MCF 10A (cell line): ENCODE measurements around the gene CALCR. TPM values are rescaled to one million over a fixed set of nuclear protein-coding genes. Genes with fewer than 3 reads are reported as not detected.

Source experiments
- BruUV-seq: library from RNA; stranded (reverse); fragments of 400-500 nt; replicated peaks from 2 replicates; lab custom pipeline; 2021; lab: Mats Ljungman, UMichigan
- CTCF ChIA-PET: fragments of 300-600 bp; sonication (Branson Sonifier 250); formaldehyde crosslinking; extraction: SDS; loops from one replicate; lab custom pipeline; 2021; ENCODE audit warnings: antibody characterized with exemption, inconsistent platforms; lab: Yijun Ruan, JAX
- POLR2A ChIA-PET: fragments of 300-600, 350-650 bp; sonication (Branson Sonifier 250); formaldehyde crosslinking; extraction: SDS; loops from one replicate; lab custom pipeline; 2020; ENCODE audit warnings: antibody characterized with exemption, inconsistent platforms; lab: Yijun Ruan, JAX
- DNase-seq: peaks from one replicate; pipeline ENCODE4 v3.0.0-alpha.2; 2018; ENCODE audit not compliant: unreplicated experiment
- H3K27ac Mint-ChIP-seq: one replicate; pipeline ENCODE4 v1.8.0; 2022; ENCODE audit warnings: mild to moderate bottlenecking, low read depth, mixed read lengths; ENCODE audit not compliant: unreplicated experiment
- H3K27me3 Mint-ChIP-seq: one replicate; pipeline ENCODE4 v1.8.0; 2022; ENCODE audit warnings: mixed read lengths; ENCODE audit not compliant: insufficient read depth, unreplicated experiment
- H3K36me3 Mint-ChIP-seq: one replicate; pipeline ENCODE4 v1.8.0; 2022; ENCODE audit warnings: mild to moderate bottlenecking, moderate library complexity, mixed read lengths; ENCODE audit not compliant: insufficient read depth, unreplicated experiment
- H3K4me1 Mint-ChIP-seq: one replicate; pipeline ENCODE4 v1.8.0; 2022; ENCODE audit warnings: mixed read lengths; ENCODE audit not compliant: insufficient read depth, unreplicated experiment
- H3K4me3 Mint-ChIP-seq: one replicate; pipeline ENCODE4 v1.8.0; 2022; ENCODE audit warnings: mild to moderate bottlenecking, moderate library complexity, mixed read lengths; ENCODE audit not compliant: unreplicated experiment
- H3K9me3 Mint-ChIP-seq: one replicate; pipeline ENCODE4 v1.8.0; 2022; ENCODE audit warnings: mixed read lengths; ENCODE audit not compliant: unreplicated experiment
- CTCF ChIP-seq: fragments of 200-600 bp; IDR thresholded peaks from one replicate; pipeline ENCODE4 v1.8.0; 2022; ENCODE audit warnings: antibody characterized with exemption, mild to moderate bottlenecking; ENCODE audit not compliant: unreplicated experiment
- intact Hi-C: fragments of 100-400 bp; cut with micrococcal nuclease; formaldehyde crosslinking; loops from 2 replicates; pipeline ENCODE4 v1.14.1; 2022
- microRNA-seq: library from miRNA; unstranded; fragments of <30 nt; microRNA quantifications from one replicate; pipeline ENCODE4 v1.2.0, GENCODE V29; 2022
- total RNA-seq: library from RNA; stranded (reverse); gene quantifications from 2 replicates; pipeline ENCODE4 v1.2.3, GENCODE V29; 2022

Gene CALCR
- total RNA-seq, 1 experiment from 2014 or later = not detected

- ChIA-PET CTCF (interaction anchor here (1.0 kb wide), 1 partner anchor 36 kb away, joined by 3 read pairs; no protein-coding TSS in a partner anchor), POLR2A (no interaction called here)
- H3K27ac Mint-ChIP-seq = no peak overlapping the region
- no peak for TF ChIP-seq CTCF
- H3K27me3 Mint-ChIP-seq = peaks cover 64% of the 10 kb centered on the region
- no TSS peak for BruUV-seq
- no peak for DNase-seq
- intact Hi-C loops = no loop called here
- H3K36me3 Mint-ChIP-seq = no peaks in the 10 kb centered on the region
- H3K4me1 Mint-ChIP-seq = no peaks in the 10 kb centered on the region
- no peaks in the 10 kb centered on the region for H3K9me3 Mint-ChIP-seq
- H3K4me3 Mint-ChIP-seq = no peak overlapping the region
Measured at GRCh38 chr7:93390660-93391059, 183.9 kb downstream of the CALCR start.

GRCh38 chr7:93382362-93382761, 192.2 kb downstream of the CALCR start:
- no peak for TF ChIP-seq CTCF

GRCh38 chr7:93378131-93378760, 196.3 kb downstream of the CALCR start:
- no peaks in the 10 kb centered on the region for H3K4me1 Mint-ChIP-seq
- ChIA-PET POLR2A (no interaction called here), CTCF (interaction anchor here (0.6 to 0.7 kb wide), 2 partner anchors 8 to 10 kb away, joined by 3 to 4 read pairs; no protein-coding TSS in a partner anchor)
- H3K36me3 Mint-ChIP-seq = no peaks in the 10 kb centered on the region
- no peak overlapping the region for H3K4me3 Mint-ChIP-seq
- peaks cover 60% of the 10 kb centered on the region for H3K27me3 Mint-ChIP-seq
- TF ChIP-seq CTCF = no peak
- intact Hi-C loops = loop anchor here (10.0 kb wide), 1 partner anchor 177 kb away; no protein-coding TSS in a partner anchor
- H3K27ac Mint-ChIP-seq = no peak overlapping the region
- BruUV-seq = no TSS peak
- H3K9me3 Mint-ChIP-seq = no peaks in the 10 kb centered on the region
- DNase-seq = no peak

More at GRCh38 chr7:93382362-93382761, 192.2 kb downstream of the CALCR start:
- H3K36me3 Mint-ChIP-seq = no peaks in the 10 kb centered on the region
- POLR2A ChIA-PET = no interaction called here
- no TSS peak for BruUV-seq
- peaks cover 73% of the 10 kb centered on the region for H3K27me3 Mint-ChIP-seq
- H3K4me1 Mint-ChIP-seq = no peaks in the 10 kb centered on the region
- H3K4me3 Mint-ChIP-seq = no peak overlapping the region
- intact Hi-C loops = no loop called here
- no peak for DNase-seq
- H3K27ac Mint-ChIP-seq = no peak overlapping the region
- CTCF ChIA-PET = interaction anchor here (1.5 kb wide), 1 partner anchor 8 kb away, joined by 4 read pairs; no protein-coding TSS in a partner anchor
- no peaks in the 10 kb centered on the region for H3K9me3 Mint-ChIP-seq

GRCh38 chr7:93375603-93376002, 198.9 kb downstream of the CALCR start:
- ChIA-PET POLR2A (no interaction called here), CTCF (interaction anchor here (0.7 to 2.1 kb wide), 2 partner anchors 14 to 38 kb away, joined by 3 to 8 read pairs; no protein-coding TSS in a partner anchor)
- intact Hi-C loops = loop anchor here (2.0 to 10.0 kb wide), 2 partner anchors 131 to 179 kb away; no protein-coding TSS in a partner anchor
- no TSS peak for BruUV-seq
- Mint-ChIP-seq H3K4me1 (no peaks in the 10 kb centered on the region), H3K4me3 (no peak overlapping the region), H3K27ac (no peak overlapping the region), H3K36me3 (no peaks in the 10 kb centered on the region), H3K9me3 (no peaks in the 10 kb centered on the region), H3K27me3 (peaks cover 61% of the 10 kb centered on the region)
- TF ChIP-seq CTCF = no peak
- DNase-seq = no peak

Small RNA genes within 50 kb of the gene (microRNA-seq; reads per million reads assigned to microRNA genes)
- gene MIR489 (5.2 reads per million, percentile 36 among the genes with 10 or more reads in this experiment), gene MIR653 (2.2 reads per million, percentile 16 among the genes with 10 or more reads in this experiment)
